SU-DHL-6 (cell line): ENCODE measurements around the gene USP6NL.

ENCODE experiments used
- EZH2phosphoT487 ChIP-seq: fragments of 200-600 bp; sonication (generic), shearing (Covaris generic); conservative IDR thresholded peaks from 2 replicates; pipeline ENCODE4 v1.6.1; 2018; ENCODE audit warnings: mild to moderate bottlenecking, antibody characterized with exemption, low read length, moderate library complexity, mixed read lengths
- TF ChIP-seq, protein P1 (sequence below): fragments of 200-600 bp; sonication (generic); IDR thresholded peaks from one replicate; pipeline ENCODE4 v1.5.1; 2017; ENCODE audit warnings: antibody characterized with exemption, mild to moderate bottlenecking, low read length, moderate library complexity; ENCODE audit not compliant: insufficient read depth, poor library complexity, severe bottlenecking

DNA sequence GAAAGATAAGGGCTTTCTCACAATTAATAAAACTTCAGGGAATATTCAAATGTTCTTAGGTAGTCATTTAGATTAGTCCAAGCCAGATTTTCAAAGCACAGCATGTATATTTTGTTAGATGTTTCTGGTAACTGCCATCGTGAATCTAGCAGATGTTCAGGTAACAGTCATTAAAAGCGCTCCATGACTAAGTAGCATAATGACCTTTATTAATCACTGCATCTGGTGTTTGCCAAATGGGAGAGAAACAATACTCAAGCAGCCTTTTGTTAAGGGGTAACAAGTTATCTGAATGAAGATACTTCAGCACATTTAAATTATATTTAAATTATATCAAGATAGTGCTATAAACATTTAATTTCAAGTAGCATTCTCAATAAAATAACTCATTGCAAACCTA lies 47.5 kb downstream of the USP6NL start:
- TF ChIP-seq, protein P1, sequence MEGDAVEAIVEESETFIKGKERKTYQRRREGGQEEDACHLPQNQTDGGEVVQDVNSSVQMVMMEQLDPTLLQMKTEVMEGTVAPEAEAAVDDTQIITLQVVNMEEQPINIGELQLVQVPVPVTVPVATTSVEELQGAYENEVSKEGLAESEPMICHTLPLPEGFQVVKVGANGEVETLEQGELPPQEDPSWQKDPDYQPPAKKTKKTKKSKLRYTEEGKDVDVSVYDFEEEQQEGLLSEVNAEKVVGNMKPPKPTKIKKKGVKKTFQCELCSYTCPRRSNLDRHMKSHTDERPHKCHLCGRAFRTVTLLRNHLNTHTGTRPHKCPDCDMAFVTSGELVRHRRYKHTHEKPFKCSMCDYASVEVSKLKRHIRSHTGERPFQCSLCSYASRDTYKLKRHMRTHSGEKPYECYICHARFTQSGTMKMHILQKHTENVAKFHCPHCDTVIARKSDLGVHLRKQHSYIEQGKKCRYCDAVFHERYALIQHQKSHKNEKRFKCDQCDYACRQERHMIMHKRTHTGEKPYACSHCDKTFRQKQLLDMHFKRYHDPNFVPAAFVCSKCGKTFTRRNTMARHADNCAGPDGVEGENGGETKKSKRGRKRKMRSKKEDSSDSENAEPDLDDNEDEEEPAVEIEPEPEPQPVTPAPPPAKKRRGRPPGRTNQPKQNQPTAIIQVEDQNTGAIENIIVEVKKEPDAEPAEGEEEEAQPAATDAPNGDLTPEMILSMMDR, result no peak
- no peak for TF ChIP-seq EZH2phosphoT487
